Activated naive CD8-positive, alpha-beta T cell (primary cell): ENCODE results near the gene TMEM187.
"Not testable (repeated sequence)": the region's sequence is repeated elsewhere in the genome, so short reads cannot be mapped to it uniquely, and the experiment has no call there.

Source experiments
- H3K27ac Mint-ChIP-seq: one replicate; pipeline ENCODE4 v1.8.0; 2021; ENCODE audit warnings: mixed read lengths
- H3K27me3 Mint-ChIP-seq: one replicate; pipeline ENCODE4 v1.8.0; 2021; ENCODE audit warnings: mixed read lengths
- H3K36me3 Mint-ChIP-seq: one replicate; pipeline ENCODE4 v1.8.0; 2021; ENCODE audit warnings: mixed read lengths
- H3K4me1 Mint-ChIP-seq: one replicate; pipeline ENCODE4 v1.8.0; 2021; ENCODE audit warnings: low read depth, mixed read lengths
- H3K4me3 Mint-ChIP-seq: one replicate; pipeline ENCODE4 v1.8.0; 2021; ENCODE audit warnings: mild to moderate bottlenecking, mixed read lengths
- H3K9me3 Mint-ChIP-seq: one replicate; pipeline ENCODE4 v1.8.0; 2021; ENCODE audit warnings: low read depth, mixed read lengths

TMEM187 gene

DNA sequence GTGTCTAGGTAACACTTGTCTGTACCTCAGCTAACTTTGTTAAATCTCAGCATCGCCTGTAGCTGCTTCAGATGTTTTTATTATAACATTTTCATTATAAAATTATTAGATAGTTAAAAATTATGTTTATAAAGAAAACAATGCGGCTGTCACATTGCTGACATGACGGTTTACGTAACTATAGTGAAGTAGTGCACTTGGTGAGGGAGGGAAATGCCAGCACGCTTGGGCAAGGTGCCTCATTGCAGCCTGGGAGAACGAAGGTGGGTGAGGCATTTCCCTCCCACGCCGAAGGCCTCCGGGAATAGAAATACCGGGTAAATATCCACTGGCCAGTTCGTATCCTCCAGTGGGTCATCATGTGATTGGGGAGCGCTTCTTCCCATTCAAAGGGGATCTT lies 15.9 kb downstream of the TMEM187 start:
- Mint-ChIP-seq H3K36me3 (no peaks in the 10 kb centered on the region), H3K4me1 (peaks cover 34% of the 10 kb centered on the region), H3K27ac (no peak overlapping the region), H3K9me3 (no peaks in the 10 kb centered on the region), H3K4me3 (no peak overlapping the region), H3K27me3 (no peaks in the 10 kb centered on the region)

DNA sequence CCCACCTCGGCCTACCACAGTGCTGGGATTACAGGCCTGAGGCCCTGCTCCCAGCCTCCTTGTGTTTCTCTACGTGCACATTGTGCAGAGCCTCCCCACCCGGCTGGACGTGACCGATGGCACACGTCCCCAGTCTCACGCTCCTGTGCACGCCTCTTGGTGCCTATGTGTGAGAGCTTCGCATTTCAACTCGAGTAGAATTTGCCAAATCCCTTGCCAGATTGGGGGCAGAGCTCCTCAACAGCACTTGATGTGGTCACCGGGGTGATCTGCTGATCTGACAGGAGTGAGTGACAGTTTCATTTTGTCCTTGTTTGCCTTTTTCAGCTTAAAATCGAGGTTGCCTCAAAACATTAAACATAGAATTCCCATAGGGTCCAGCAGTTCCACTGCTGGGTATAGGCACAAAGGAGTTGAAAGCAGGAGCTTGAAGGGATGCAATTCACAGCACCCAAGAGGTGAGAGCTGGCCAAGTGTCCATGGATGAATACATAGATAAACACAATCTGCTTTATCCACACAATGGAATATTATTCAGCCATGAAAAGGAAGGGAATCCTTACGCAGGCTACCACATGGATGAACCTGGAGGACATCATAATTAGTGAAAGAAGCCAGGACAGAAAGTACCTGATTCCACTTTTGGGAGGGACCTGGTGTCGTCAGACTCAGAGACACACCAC lies 17.6 kb downstream of the TMEM187 start:
- H3K9me3 Mint-ChIP-seq: no peaks in the 10 kb centered on the region
- H3K4me1 Mint-ChIP-seq: peaks cover 23% of the 10 kb centered on the region
- no peaks in the 10 kb centered on the region for H3K36me3 Mint-ChIP-seq
- no peaks in the 10 kb centered on the region for H3K27me3 Mint-ChIP-seq
- peak overlapping the region; percentile 47 for H3K4me3 Mint-ChIP-seq
- H3K27ac Mint-ChIP-seq: peak overlapping the region; percentile 84

DNA sequence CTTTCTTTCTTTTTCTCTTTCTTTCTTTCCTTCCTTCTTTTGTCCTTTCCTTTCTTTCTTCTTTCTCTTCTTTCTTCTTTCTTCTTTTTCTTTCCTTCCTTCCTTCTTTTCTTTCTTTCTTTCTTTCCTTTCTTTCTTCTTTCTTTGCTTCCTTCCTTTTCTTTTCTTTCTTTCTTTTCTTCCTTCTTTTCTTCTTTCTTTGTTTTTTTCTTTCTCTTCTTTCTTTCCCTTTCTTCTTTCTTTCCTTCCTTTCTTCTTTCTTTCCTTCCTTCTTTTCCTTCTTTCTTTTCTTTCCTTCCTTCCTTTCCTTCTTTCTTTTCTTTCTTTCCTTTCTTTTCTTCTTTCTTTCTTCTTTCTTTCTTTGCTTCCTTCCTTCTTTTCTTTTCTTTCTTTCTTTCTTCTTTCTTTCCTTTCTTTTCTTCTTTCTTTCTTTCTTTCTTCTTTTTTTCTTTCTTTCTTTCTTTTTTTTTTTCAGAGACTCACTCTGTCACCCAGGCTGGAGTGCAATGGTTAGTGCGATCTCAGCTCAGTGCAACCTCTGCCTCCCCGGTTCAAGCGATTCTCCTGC lies 18.5 kb downstream of the TMEM187 start:
- Mint-ChIP-seq H3K4me1 (peaks cover 21% of the 10 kb centered on the region), H3K9me3 (no peaks in the 10 kb centered on the region), H3K27me3 (no peaks in the 10 kb centered on the region), H3K4me3 (no peak overlapping the region), H3K27ac (peak overlapping the region; percentile 34), H3K36me3 (no peaks in the 10 kb centered on the region)

GRCh38 chrX:153992180-153992579 lies 19.6 kb downstream of the TMEM187 start:
- Mint-ChIP-seq H3K4me1 (peaks cover 20% of the 10 kb centered on the region), H3K4me3 (no peak overlapping the region), H3K27ac (no peak overlapping the region), H3K36me3 (no peaks in the 10 kb centered on the region), H3K9me3 (no peaks in the 10 kb centered on the region), H3K27me3 (no peaks in the 10 kb centered on the region)

DNA sequence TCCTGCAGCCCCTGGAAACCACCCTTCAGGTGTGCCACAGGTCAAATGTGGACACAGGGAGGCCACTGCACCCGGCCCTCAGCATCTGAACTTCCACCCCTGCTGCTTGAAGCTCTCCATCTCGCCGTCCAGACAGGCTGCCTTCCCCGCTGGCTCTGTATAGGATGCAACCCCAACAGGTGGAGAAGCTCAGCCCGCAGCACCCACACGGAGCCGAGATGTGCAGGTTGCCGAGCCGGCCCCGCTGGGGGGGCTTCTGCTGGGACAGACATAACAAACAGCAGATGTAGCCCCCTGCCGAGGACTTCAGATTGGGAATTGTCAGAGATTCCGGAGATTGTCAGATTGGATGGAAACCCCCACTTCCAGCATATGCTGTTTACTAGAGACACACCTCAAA lies 20.5 kb downstream of the TMEM187 start:
- Mint-ChIP-seq H3K27me3 (no peaks in the 10 kb centered on the region), H3K36me3 (no peaks in the 10 kb centered on the region), H3K9me3 (no peaks in the 10 kb centered on the region), H3K4me1 (peaks cover 20% of the 10 kb centered on the region), H3K4me3 (no peak overlapping the region), H3K27ac (no peak overlapping the region)

GRCh38 chrX:153993978-153994377 lies 21.4 kb downstream of the TMEM187 start:
- H3K36me3 Mint-ChIP-seq: no peaks in the 10 kb centered on the region
- H3K27me3 Mint-ChIP-seq: no peaks in the 10 kb centered on the region
- no peak overlapping the region for H3K27ac Mint-ChIP-seq
- H3K9me3 Mint-ChIP-seq: no peaks in the 10 kb centered on the region
- H3K4me1 Mint-ChIP-seq: peaks cover 20% of the 10 kb centered on the region
- no peak overlapping the region for H3K4me3 Mint-ChIP-seq

- not testable (repeated sequence) for H3K4me3 Mint-ChIP-seq, H3K27ac Mint-ChIP-seq, H3K36me3 Mint-ChIP-seq, H3K9me3 Mint-ChIP-seq, H3K27me3 Mint-ChIP-seq
- H3K4me1 Mint-ChIP-seq: peaks cover 17% of the 10 kb centered on the region
Observed at GRCh38 chrX:153994398-153994797, 21.8 kb downstream of the TMEM187 start.

GRCh38 chrX:153995504-153995903 lies 22.9 kb downstream of the TMEM187 start:
- Mint-ChIP-seq H3K27ac (no peak overlapping the region), H3K4me3 (no peak overlapping the region), H3K4me1 (peaks cover 7% of the 10 kb centered on the region), H3K36me3 (no peaks in the 10 kb centered on the region), H3K27me3 (no peaks in the 10 kb centered on the region), H3K9me3 (no peaks in the 10 kb centered on the region)

GRCh38 chrX:153999359-154000037 lies 26.9 kb downstream of the TMEM187 start:
- Mint-ChIP-seq H3K9me3 (no peaks in the 10 kb centered on the region), H3K27ac (no peak overlapping the region), H3K4me3 (no peak overlapping the region), H3K4me1 (peaks cover 14% of the 10 kb centered on the region), H3K36me3 (no peaks in the 10 kb centered on the region), H3K27me3 (no peaks in the 10 kb centered on the region)

GRCh38 chrX:154000051-154000450 lies 27.5 kb downstream of the TMEM187 start:
- Mint-ChIP-seq H3K27ac (no peak overlapping the region), H3K4me1 (peaks cover 14% of the 10 kb centered on the region), H3K27me3 (no peaks in the 10 kb centered on the region), H3K9me3 (no peaks in the 10 kb centered on the region), H3K36me3 (no peaks in the 10 kb centered on the region), H3K4me3 (no peak overlapping the region)

GRCh38 chrX:154002215-154002719 lies 29.7 kb downstream of the TMEM187 start:
- no peaks in the 10 kb centered on the region for H3K9me3 Mint-ChIP-seq
- no peaks in the 10 kb centered on the region for H3K36me3 Mint-ChIP-seq

GRCh38 chrX:154004315-154004714 lies 31.8 kb downstream of the TMEM187 start:
- Mint-ChIP-seq H3K36me3 (no peaks in the 10 kb centered on the region), H3K4me1 (peaks cover 14% of the 10 kb centered on the region), H3K9me3 (no peaks in the 10 kb centered on the region), H3K4me3 (no peak overlapping the region), H3K27ac (no peak overlapping the region), H3K27me3 (no peaks in the 10 kb centered on the region)

More at GRCh38 chrX:154002215-154002719, 29.7 kb downstream of the TMEM187 start:
- no peaks in the 10 kb centered on the region for H3K27me3 Mint-ChIP-seq
- H3K4me1 Mint-ChIP-seq: peaks cover 14% of the 10 kb centered on the region
- peak overlapping the region; percentile 86 for H3K27ac Mint-ChIP-seq
- H3K4me3 Mint-ChIP-seq: peak overlapping the region; percentile 72

DNA sequence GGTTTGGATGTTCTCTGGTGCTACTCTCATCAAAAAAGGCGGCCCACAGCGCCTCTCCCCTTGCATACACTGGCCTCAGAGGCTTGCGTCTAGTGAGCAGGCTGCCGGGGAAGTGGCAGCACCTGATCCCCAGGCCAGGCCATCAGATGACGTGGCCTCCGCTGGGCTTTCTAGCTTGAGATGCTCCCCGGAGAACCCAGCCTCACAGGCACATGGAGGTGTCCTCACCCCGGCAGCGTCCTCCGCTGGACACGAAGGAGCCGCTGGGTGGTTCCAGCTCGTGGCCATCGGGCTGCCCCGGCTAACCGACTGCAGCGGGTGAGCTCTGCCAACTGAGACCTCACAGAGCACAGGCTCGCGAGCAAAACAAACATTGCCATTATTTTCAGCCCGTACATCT lies 34.4 kb downstream of the TMEM187 start:
- H3K27ac Mint-ChIP-seq: no peak overlapping the region

DNA sequence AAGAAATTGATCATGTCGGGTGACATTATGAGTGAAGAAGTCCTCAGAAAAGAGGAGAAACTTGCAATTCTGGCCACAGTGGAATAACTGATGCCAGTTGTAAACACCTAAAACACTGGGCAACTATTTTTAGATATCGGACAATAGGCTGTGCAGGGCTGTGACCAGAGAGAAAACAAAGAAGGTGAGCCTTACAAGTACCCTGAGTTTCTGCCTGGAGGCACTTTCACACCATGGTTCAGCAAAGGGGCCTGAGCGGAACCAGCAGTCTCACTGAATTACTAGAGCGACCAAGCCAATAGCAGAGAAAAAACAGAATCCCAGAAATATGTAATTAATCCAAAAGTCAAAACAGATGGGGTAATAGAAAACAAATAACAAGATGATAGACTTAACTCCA lies 36.0 kb downstream of the TMEM187 start:
- H3K4me3 Mint-ChIP-seq: no peak overlapping the region

More for the DNA sequence above, 34.4 kb downstream of the TMEM187 start:
- H3K27me3 Mint-ChIP-seq: no peaks in the 10 kb centered on the region
- no peak overlapping the region for H3K4me3 Mint-ChIP-seq
- no peaks in the 10 kb centered on the region for H3K36me3 Mint-ChIP-seq
- peaks cover 11% of the 10 kb centered on the region for H3K4me1 Mint-ChIP-seq
- no peaks in the 10 kb centered on the region for H3K9me3 Mint-ChIP-seq

DNA sequence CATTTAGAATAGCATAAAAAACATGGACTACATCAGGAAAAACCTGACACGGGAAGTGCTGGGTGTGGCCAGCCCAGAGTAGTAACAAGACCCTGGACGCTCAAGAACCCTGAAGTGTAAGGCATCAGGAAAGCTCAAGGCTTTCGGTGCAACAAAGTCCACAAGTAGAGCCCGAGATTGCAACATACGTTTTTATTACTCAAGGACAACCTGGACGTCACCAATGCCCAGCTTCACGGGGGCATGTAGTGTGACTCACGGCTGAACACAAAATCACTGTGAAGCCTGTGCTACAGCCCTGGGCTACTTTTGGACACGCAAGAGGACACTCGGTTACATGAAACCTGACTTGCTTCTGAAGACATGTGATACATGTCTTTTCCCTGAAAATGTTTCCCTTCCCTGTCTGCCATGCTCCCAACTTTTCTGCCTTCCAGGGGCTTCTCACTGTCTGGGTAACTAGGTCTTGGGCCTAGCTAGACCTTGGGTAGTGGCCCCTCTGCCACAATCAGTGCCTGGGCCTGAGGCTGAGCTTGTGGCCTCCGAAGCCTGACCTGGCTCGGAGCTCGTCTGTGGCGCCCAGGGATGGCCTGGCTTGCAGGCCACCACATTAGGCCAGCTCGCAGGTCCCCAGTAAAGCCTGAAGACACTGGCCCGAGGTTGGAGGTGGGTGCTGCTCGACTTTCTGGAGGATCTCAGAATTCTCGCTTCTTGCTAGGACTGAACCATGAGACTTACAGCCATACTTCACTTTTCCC lies 38.0 kb downstream of the TMEM187 start:
- H3K9me3 Mint-ChIP-seq: no peaks in the 10 kb centered on the region
- H3K27me3 Mint-ChIP-seq: no peaks in the 10 kb centered on the region
- H3K4me3 Mint-ChIP-seq: no peak overlapping the region
- H3K36me3 Mint-ChIP-seq: no peaks in the 10 kb centered on the region
- H3K27ac Mint-ChIP-seq: no peak overlapping the region
- peaks cover 8% of the 10 kb centered on the region for H3K4me1 Mint-ChIP-seq

More for the DNA sequence above, 36.0 kb downstream of the TMEM187 start:
- H3K36me3 Mint-ChIP-seq: no peaks in the 10 kb centered on the region
- no peaks in the 10 kb centered on the region for H3K9me3 Mint-ChIP-seq
- no peak overlapping the region for H3K27ac Mint-ChIP-seq
- H3K4me1 Mint-ChIP-seq: peaks cover 4% of the 10 kb centered on the region
- H3K27me3 Mint-ChIP-seq: no peaks in the 10 kb centered on the region
